ENCODE measurements around the gene MKNK1. TPM values are rescaled to one million over a fixed set of nuclear protein-coding genes. Genes with fewer than 3 reads are reported as not detected.
"Not testable (repeated sequence)": the region's sequence is repeated elsewhere in the genome, so short reads cannot be mapped to it uniquely, and the experiment has no call there.

Gene MKNK1
- total and polyA plus RNA-seq, 2 donors (not counting 1 experiment from before 2014, with no cell fraction given) = 51.0 to 73.0 TPM

GRCh38 chr1:46653405-46653958 lies 49.4 kb upstream of the MKNK1 start:
- H3K9me3 Mint-ChIP-seq (ENCODE audit: insufficient read depth) = peaks cover 5% of the 10 kb centered on the region
- ChIA-PET POLR2A (no interaction called here), CTCF (interaction anchor here (0.6 kb wide), 1 partner anchor 8 kb away, joined by 4 read pairs; no protein-coding TSS in a partner anchor)
- Histone ChIP-seq H3K4me3 (ENCODE audit: control extremely low read depth in 1 of 5, extremely low read depth in 1 of 5, insufficient read depth in 1 of 5, low read depth in 2 of 5, low read length in 4 of 5) (no peak overlapping the region), H3K79me2 (ENCODE audit: control insufficient read depth, insufficient read depth, low read length) (no peaks in the 10 kb centered on the region), H3K36me3 (replicated peaks in 1 of 2; ENCODE audit: control extremely low read depth in 1 of 2, control insufficient read depth in 1 of 2, extremely low read depth in 1 of 2, insufficient read depth in 2 of 2, low read length in 1 of 2) (peaks cover 14 to 42% of the 10 kb centered on the region in 2 experiments), H4K20me1 (ENCODE audit: control insufficient read depth, insufficient read depth, low read length, poor library complexity, severe bottlenecking) (no peaks in the 10 kb centered on the region), H3K9me3 (ENCODE audit: control extremely low read depth in 1 of 3, control insufficient read depth in 2 of 3, insufficient read depth in 1 of 3, low read length in 2 of 3) (no peaks in the 10 kb centered on the region), H2AFZ (ENCODE audit: insufficient read depth, low read depth, low read length, poor library complexity, severe bottlenecking) (no peak overlapping the region), H3K4me1 (ENCODE audit: control insufficient read depth in 2 of 2, insufficient read depth in 2 of 2, low read length in 2 of 2) (no peaks in the 10 kb centered on the region), H3K4me2 (replicated peaks; ENCODE audit: low read depth, low read length, poor library complexity, severe bottlenecking) (no peak overlapping the region), H3K27me3 (replicated peaks in 1 of 4; ENCODE audit: control extremely low read depth in 1 of 4, control insufficient read depth in 3 of 4, insufficient read depth in 4 of 4, low read length in 3 of 4) (no peaks in the 10 kb centered on the region), H3K9ac (ENCODE audit: low read length) (no peak overlapping the region), H3K27ac (ENCODE audit: low read length in 2 of 2) (no peak overlapping the region)
- H3K4me3 Mint-ChIP-seq = no peak overlapping the region
- no peaks in the 10 kb centered on the region for H3K27me3 Mint-ChIP-seq
- DNase-seq (no peak), ATAC-seq (ENCODE audit: low read depth) (no peak)
- H3K27ac Mint-ChIP-seq = no peak overlapping the region
- no peaks in the 10 kb centered on the region for H3K4me1 Mint-ChIP-seq
- WGBS (ENCODE audit: insufficient coverage) = no CpG with 5 or more reads among the region's 2 CpGs
- intact Hi-C loops (cut with micrococcal nuclease) = no loop called here
- no peak for TF ChIP-seq EZH2 (IDR thresholded peaks at IDR 0.05; ENCODE audit: borderline replicate concordance, insufficient read depth, low read depth, low read length, poor library complexity, severe bottlenecking)
- no peak for TF ChIP-seq CTCF (IDR thresholded peaks at IDR 0.05)

GRCh38 chr1:46652321-46653100 lies 48.4 kb upstream of the MKNK1 start:
- DNase-seq (no peak), ATAC-seq (ENCODE audit: low read depth) (no peak)
- intact Hi-C loops (cut with micrococcal nuclease) = no loop called here
- no peaks in the 10 kb centered on the region for H3K4me1 ChIP-seq (ENCODE audit: control insufficient read depth in 2 of 2, insufficient read depth in 2 of 2, low read length in 2 of 2)
- no peaks in the 10 kb centered on the region for H3K4me1 Mint-ChIP-seq
- no peaks in the 10 kb centered on the region for H3K27me3 Mint-ChIP-seq
- no peaks in the 10 kb centered on the region for H3K79me2 ChIP-seq (ENCODE audit: control insufficient read depth, insufficient read depth, low read length)
- H3K27ac Mint-ChIP-seq = no peak overlapping the region
- ChIA-PET CTCF (no interaction called here), POLR2A (no interaction called here)
- TF ChIP-seq CTCF (IDR thresholded peaks at IDR 0.05) (no peak), EZH2 (IDR thresholded peaks at IDR 0.05; ENCODE audit: borderline replicate concordance, insufficient read depth, low read depth, low read length, poor library complexity, severe bottlenecking) (no peak)
- WGBS (ENCODE audit: insufficient coverage) = 100% methylated on average over 2 of the region's 6 CpGs
- H3K27me3 ChIP-seq (replicated peaks in 1 of 4; ENCODE audit: control extremely low read depth in 1 of 4, control insufficient read depth in 3 of 4, insufficient read depth in 4 of 4, low read length in 3 of 4) = no peaks in the 10 kb centered on the region
- peaks cover 5% of the 10 kb centered on the region for H3K9me3 Mint-ChIP-seq (ENCODE audit: insufficient read depth)
- no peaks in the 10 kb centered on the region for H4K20me1 ChIP-seq (ENCODE audit: control insufficient read depth, insufficient read depth, low read length, poor library complexity, severe bottlenecking)
- no peak overlapping the region for H3K4me3 ChIP-seq (ENCODE audit: control extremely low read depth in 1 of 5, extremely low read depth in 1 of 5, insufficient read depth in 1 of 5, low read depth in 2 of 5, low read length in 4 of 5)
- peaks cover 0 to 4% (median 2%) of the 10 kb centered on the region in 3 donors for H3K9me3 ChIP-seq (ENCODE audit: control extremely low read depth in 1 of 3, control insufficient read depth in 2 of 3, insufficient read depth in 1 of 3, low read length in 2 of 3)
- no peak overlapping the region for H3K4me3 Mint-ChIP-seq
- no peak overlapping the region for H3K27ac ChIP-seq (ENCODE audit: low read length in 2 of 2)
- no peak overlapping the region for H3K4me2 ChIP-seq (replicated peaks; ENCODE audit: low read depth, low read length, poor library complexity, severe bottlenecking)
- no peak overlapping the region for H3K9ac ChIP-seq (ENCODE audit: low read length)
- peaks cover 14 to 44% of the 10 kb centered on the region in 2 experiments for H3K36me3 ChIP-seq (replicated peaks in 1 of 2; ENCODE audit: control extremely low read depth in 1 of 2, control insufficient read depth in 1 of 2, extremely low read depth in 1 of 2, insufficient read depth in 2 of 2, low read length in 1 of 2)
- H2AFZ ChIP-seq (ENCODE audit: insufficient read depth, low read depth, low read length, poor library complexity, severe bottlenecking) = no peak overlapping the region

DNA sequence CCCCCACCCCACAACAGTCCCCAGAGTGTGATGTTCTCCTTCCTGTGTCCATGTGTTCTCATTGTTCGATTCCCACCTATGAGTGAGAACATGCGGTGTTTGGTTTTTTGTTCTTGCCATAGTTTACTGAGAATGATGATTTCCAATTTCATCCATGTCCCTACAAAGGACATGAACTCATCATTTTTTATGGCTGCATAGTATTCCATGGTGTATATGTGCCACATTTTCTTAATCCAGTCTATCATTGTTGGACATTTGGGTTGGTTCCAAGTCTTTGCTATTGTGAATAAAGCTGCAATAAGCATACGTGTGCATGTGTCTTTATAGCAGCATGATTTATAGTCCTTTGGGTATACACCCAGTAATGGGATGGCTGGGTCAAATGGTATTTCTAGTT lies 47.1 kb upstream of the MKNK1 start:
- H3K27me3 ChIP-seq (replicated peaks in 1 of 4; ENCODE audit: control extremely low read depth in 1 of 4, control insufficient read depth in 3 of 4, insufficient read depth in 4 of 4, low read length in 3 of 4); ATAC-seq (ENCODE audit: low read depth); intact Hi-C loops (cut with micrococcal nuclease); POLR2A ChIA-PET; H3K27ac Mint-ChIP-seq; H3K9ac ChIP-seq (ENCODE audit: low read length); H3K27me3 Mint-ChIP-seq; H3K9me3 ChIP-seq (ENCODE audit: control extremely low read depth in 1 of 3, control insufficient read depth in 2 of 3, insufficient read depth in 1 of 3, low read length in 2 of 3); H4K20me1 ChIP-seq (ENCODE audit: control insufficient read depth, insufficient read depth, low read length, poor library complexity, severe bottlenecking); H3K27ac ChIP-seq (ENCODE audit: low read length in 2 of 2); H3K4me3 Mint-ChIP-seq; H3K79me2 ChIP-seq (ENCODE audit: control insufficient read depth, insufficient read depth, low read length); H3K4me3 ChIP-seq (ENCODE audit: control extremely low read depth in 1 of 5, extremely low read depth in 1 of 5, insufficient read depth in 1 of 5, low read depth in 2 of 5, low read length in 4 of 5); DNase-seq; H3K4me2 ChIP-seq (replicated peaks; ENCODE audit: low read depth, low read length, poor library complexity, severe bottlenecking); H3K4me1 Mint-ChIP-seq; H2AFZ ChIP-seq (ENCODE audit: insufficient read depth, low read depth, low read length, poor library complexity, severe bottlenecking); H3K9me3 Mint-ChIP-seq (ENCODE audit: insufficient read depth); H3K4me1 ChIP-seq (ENCODE audit: control insufficient read depth in 2 of 2, insufficient read depth in 2 of 2, low read length in 2 of 2): not testable (repeated sequence)
- H3K36me3 ChIP-seq (replicated peaks in 1 of 2; ENCODE audit: control extremely low read depth in 1 of 2, control insufficient read depth in 1 of 2, extremely low read depth in 1 of 2, insufficient read depth in 2 of 2, low read length in 1 of 2) = peaks cover 11 to 33% of the 10 kb centered on the region in 2 experiments
- CTCF ChIA-PET = interaction anchor here (0.6 kb wide), 2 partner anchors 68 to 839 kb away, joined by 3 to 4 read pairs; no protein-coding TSS in a partner anchor
- no CpG with 5 or more reads among the region's 3 CpGs for WGBS (ENCODE audit: insufficient coverage)
